Measurements from ENCODE around the gene CRIP2.

Gene CRIP2

GRCh38 chr14:105450864-105451720, 23.5 kb upstream of the CRIP2 start:
- no peak overlapping the region for H3K4me2 ChIP-seq (ENCODE audit: insufficient read depth, low read length)
- no peak overlapping the region for H3K27ac ChIP-seq (ENCODE audit: low read length)
- no peaks in the 10 kb centered on the region for H3K4me1 ChIP-seq (ENCODE audit: insufficient read depth, low read length)
- ATAC-seq (ENCODE audit: insufficient read depth, low read depth) (no peak), DNase-seq (no peak)
- H3K79me2 ChIP-seq (ENCODE audit: insufficient read depth, low read length) = peaks cover 35% of the 10 kb centered on the region
- H3K27me3 ChIP-seq (ENCODE audit: insufficient read depth, low read length, poor library complexity) = no peaks in the 10 kb centered on the region
- no peak overlapping the region for H3K4me3 ChIP-seq (ENCODE audit: low read depth in 1 of 2, low read length in 2 of 2)
- H3K9me3 ChIP-seq (ENCODE audit: insufficient read depth, low read length, severe bottlenecking) = no peaks in the 10 kb centered on the region
- H2AFZ ChIP-seq (ENCODE audit: low read depth, low read length) = no peak overlapping the region
- peaks cover 88% of the 10 kb centered on the region for H3K36me3 ChIP-seq (ENCODE audit: insufficient read depth, low read length)
- peaks cover 65% of the 10 kb centered on the region for H4K20me1 ChIP-seq (ENCODE audit: insufficient read depth, low read length)
- H3K9ac ChIP-seq (ENCODE audit: low read depth, low read length) = no peak overlapping the region
- TF ChIP-seq CTCF (IDR thresholded peaks at IDR 0.05; ENCODE audit: borderline replicate concordance, extremely low read depth, low read length, poor library complexity, severe bottlenecking) = no peak
- no peak for TF ChIP-seq EZH2 (IDR thresholded peaks at IDR 0.05; ENCODE audit: borderline replicate concordance, low read depth, low read length, severe bottlenecking)

- Histone ChIP-seq H3K36me3 (ENCODE audit: insufficient read depth, low read length) (peaks cover 91% of the 10 kb centered on the region), H3K79me2 (ENCODE audit: insufficient read depth, low read length) (peaks cover 24% of the 10 kb centered on the region), H3K27me3 (ENCODE audit: insufficient read depth, low read length, poor library complexity) (no peaks in the 10 kb centered on the region), H3K9ac (ENCODE audit: low read depth, low read length) (no peak overlapping the region), H3K4me3 (ENCODE audit: low read depth in 1 of 2, low read length in 2 of 2) (no peak overlapping the region), H3K9me3 (ENCODE audit: insufficient read depth, low read length, severe bottlenecking) (no peaks in the 10 kb centered on the region), H2AFZ (ENCODE audit: low read depth, low read length) (no peak overlapping the region), H3K4me1 (ENCODE audit: insufficient read depth, low read length) (no peaks in the 10 kb centered on the region), H3K4me2 (ENCODE audit: insufficient read depth, low read length) (no peak overlapping the region), H4K20me1 (ENCODE audit: insufficient read depth, low read length) (peaks cover 61% of the 10 kb centered on the region), H3K27ac (ENCODE audit: low read length) (no peak overlapping the region)
- ATAC-seq (ENCODE audit: insufficient read depth, low read depth) = no peak
- DNase-seq = no peak
- no peak for TF ChIP-seq EZH2 (IDR thresholded peaks at IDR 0.05; ENCODE audit: borderline replicate concordance, low read depth, low read length, severe bottlenecking)
- no peak for TF ChIP-seq CTCF (IDR thresholded peaks at IDR 0.05; ENCODE audit: borderline replicate concordance, extremely low read depth, low read length, poor library complexity, severe bottlenecking)
These were observed 21.7 kb upstream of the CRIP2 start for GRCh38 chr14:105452963-105453362.

GRCh38 chr14:105453847-105454246, 20.8 kb upstream of the CRIP2 start:
- Histone ChIP-seq H3K4me3 (ENCODE audit: low read depth in 1 of 2, low read length in 2 of 2) (no peak overlapping the region), H2AFZ (ENCODE audit: low read depth, low read length) (no peak overlapping the region), H3K79me2 (ENCODE audit: insufficient read depth, low read length) (peaks cover 18% of the 10 kb centered on the region), H3K27me3 (ENCODE audit: insufficient read depth, low read length, poor library complexity) (no peaks in the 10 kb centered on the region), H3K9me3 (ENCODE audit: insufficient read depth, low read length, severe bottlenecking) (no peaks in the 10 kb centered on the region), H3K4me2 (ENCODE audit: insufficient read depth, low read length) (no peak overlapping the region), H4K20me1 (ENCODE audit: insufficient read depth, low read length) (peaks cover 59% of the 10 kb centered on the region), H3K27ac (ENCODE audit: low read length) (no peak overlapping the region), H3K36me3 (ENCODE audit: insufficient read depth, low read length) (peaks cover 91% of the 10 kb centered on the region), H3K9ac (ENCODE audit: low read depth, low read length) (no peak overlapping the region), H3K4me1 (ENCODE audit: insufficient read depth, low read length) (no peaks in the 10 kb centered on the region)
- DNase-seq (no peak), ATAC-seq (ENCODE audit: insufficient read depth, low read depth) (no peak)
- TF ChIP-seq CTCF (IDR thresholded peaks at IDR 0.05; ENCODE audit: borderline replicate concordance, extremely low read depth, low read length, poor library complexity, severe bottlenecking) (no peak), EZH2 (IDR thresholded peaks at IDR 0.05; ENCODE audit: borderline replicate concordance, low read depth, low read length, severe bottlenecking) (no peak)
